HAP-1 (cell line): ENCODE measurements around the gene FOXK1.

ENCODE experiments used
- DNase-seq, 2 experiments: peaks; one replicate each; pipeline ENCODE4 v3.0.0-alpha.2; 2016 to 2020; ENCODE audit warnings: low spot score in 2 of 2
- H3K27me3 ChIP-seq: fragments of 250-450 bp; sonication (Bioruptor Pico); 2 replicates; pipeline ENCODE4 v1.5.1; 2020; ENCODE audit warnings: low read depth, mild to moderate bottlenecking, moderate library complexity
- H3K36me3 ChIP-seq: fragments of 250-450 bp; sonication (Bioruptor Pico); replicated peaks from 2 replicates; pipeline ENCODE4 v1.5.1; 2020; ENCODE audit warnings: mild to moderate bottlenecking
- H3K4me1 ChIP-seq: fragments of 250-450 bp; sonication (Bioruptor Pico); 2 replicates; pipeline ENCODE4 v1.5.1; 2020; ENCODE audit warnings: mild to moderate bottlenecking
- H3K4me3 ChIP-seq: fragments of 250-450 bp; sonication (Bioruptor Pico); 2 replicates; pipeline ENCODE4 v1.5.1; 2020; ENCODE audit warnings: mild to moderate bottlenecking, moderate library complexity
- H3K9me3 ChIP-seq: fragments of 250-450 bp; sonication (Bioruptor Pico); 2 replicates; pipeline ENCODE4 v1.5.1; 2020; ENCODE audit warnings: mild to moderate bottlenecking, moderate library complexity
- in situ Hi-C: fragments of 300-500 bp; cut with MboI; formaldehyde crosslinking; loops from 3 replicates; pipeline ENCODE4 v1.14.3; 2020; ENCODE audit warnings: low sequenced_read_pairs, inconsistent platforms, mixed read lengths

FOXK1 gene

GRCh38 chr7:4768597-4769569, 86.8 kb downstream of the FOXK1 start:
- in situ Hi-C loops = loop anchor here (25.0 kb wide), 1 partner anchor 157 kb away; no protein-coding TSS in a partner anchor
- DNase-seq = no peak
- H3K4me1 ChIP-seq = no peaks in the 10 kb centered on the region
- no peaks in the 10 kb centered on the region for H3K27me3 ChIP-seq
- no peaks in the 10 kb centered on the region for H3K9me3 ChIP-seq
- no peak overlapping the region for H3K4me3 ChIP-seq
- H3K36me3 ChIP-seq = peaks cover 12% of the 10 kb centered on the region

- DNase-seq = no peak
- H3K36me3 ChIP-seq = peaks cover 7% of the 10 kb centered on the region; the same call in 1 of the 2 replicates
- in situ Hi-C loops = loop anchor here (25.0 kb wide), 1 partner anchor 157 kb away; no protein-coding TSS in a partner anchor
- no peaks in the 10 kb centered on the region for H3K4me1 ChIP-seq
- H3K27me3 ChIP-seq = no peaks in the 10 kb centered on the region
- H3K9me3 ChIP-seq = no peaks in the 10 kb centered on the region
- no peak overlapping the region for H3K4me3 ChIP-seq
These were observed 87.7 kb downstream of the FOXK1 start for GRCh38 chr7:4769761-4770160.

GRCh38 chr7:4770886-4771285, 88.8 kb downstream of the FOXK1 start:
- in situ Hi-C loops = loop anchor here (25.0 kb wide), 1 partner anchor 159 kb away; no protein-coding TSS in a partner anchor
- H3K4me1 ChIP-seq = no peaks in the 10 kb centered on the region

GRCh38 chr7:4771737-4772136, 89.6 kb downstream of the FOXK1 start:
- Histone ChIP-seq H3K27me3 (no peaks in the 10 kb centered on the region), H3K9me3 (no peaks in the 10 kb centered on the region), H3K4me1 (no peaks in the 10 kb centered on the region), H3K4me3 (no peak overlapping the region), H3K36me3 (peaks cover 3% of the 10 kb centered on the region; the same call in 1 of the 2 replicates)
- no peak for DNase-seq
- in situ Hi-C loops = loop anchor here (25.0 kb wide), 1 partner anchor 159 kb away; no protein-coding TSS in a partner anchor

More at GRCh38 chr7:4770886-4771285, 88.8 kb downstream of the FOXK1 start:
- no peaks in the 10 kb centered on the region for H3K27me3 ChIP-seq
- no peaks in the 10 kb centered on the region for H3K9me3 ChIP-seq
- no peak overlapping the region for H3K4me3 ChIP-seq
- peaks cover 3% of the 10 kb centered on the region; the same call in 1 of the 2 replicates for H3K36me3 ChIP-seq
- DNase-seq = no peak

GRCh38 chr7:4772306-4772705, 90.2 kb downstream of the FOXK1 start:
- Histone ChIP-seq H3K4me1 (no peaks in the 10 kb centered on the region), H3K9me3 (no peaks in the 10 kb centered on the region), H3K36me3 (peaks cover 3% of the 10 kb centered on the region; the same call in 1 of the 2 replicates), H3K27me3 (no peaks in the 10 kb centered on the region), H3K4me3 (no peak overlapping the region)
- DNase-seq = no peak
- in situ Hi-C loops = loop anchor here (25.0 kb wide), 1 partner anchor 160 kb away; no protein-coding TSS in a partner anchor

- DNase-seq = no peak
- Histone ChIP-seq H3K27me3 (no peaks in the 10 kb centered on the region), H3K4me3 (peak overlapping the region; percentile 92; the same call in 1 of the 2 replicates), H3K4me1 (no peaks in the 10 kb centered on the region), H3K9me3 (no peaks in the 10 kb centered on the region), H3K36me3 (no peaks in the 10 kb centered on the region; the same call in 1 of the 2 replicates)
- in situ Hi-C loops = loop anchor here (25.0 kb wide), 1 partner anchor 162 kb away; no protein-coding TSS in a partner anchor
These were observed 91.9 kb downstream of the FOXK1 start for GRCh38 chr7:4774007-4774406.

- DNase-seq = no peak
- Histone ChIP-seq H3K27me3 (no peaks in the 10 kb centered on the region), H3K9me3 (no peaks in the 10 kb centered on the region), H3K4me3 (peak overlapping the region; percentile 92), H3K4me1 (no peaks in the 10 kb centered on the region), H3K36me3 (no peaks in the 10 kb centered on the region; the same call in 1 of the 2 replicates)
- in situ Hi-C loops = loop anchor here (25.0 kb wide), 1 partner anchor 162 kb away; no protein-coding TSS in a partner anchor
These were observed 92.7 kb downstream of the FOXK1 start for GRCh38 chr7:4774658-4775249.

- no peaks in the 10 kb centered on the region for H3K4me1 ChIP-seq
- no peaks in the 10 kb centered on the region; the same call in 1 of the 2 replicates for H3K36me3 ChIP-seq
- H3K9me3 ChIP-seq = no peaks in the 10 kb centered on the region
- DNase-seq = peak; percentile 89 to 97
- peak within 1 kb of the TSS; percentile 92 for H3K4me3 ChIP-seq
- in situ Hi-C loops = no loop called here
- no peaks in the 10 kb centered on the region for H3K27me3 ChIP-seq
These were observed 93.3 kb downstream of the FOXK1 start, which contains the start of gene AP5Z1 for GRCh38 chr7:4775250-4775847. Gene AP5Z1, plus strand, starts transcription at chr7:4775623. Its CDS starts 93 bp downstream, at chr7:4775716.

- Histone ChIP-seq H3K27me3 (no peaks in the 10 kb centered on the region), H3K4me1 (no peaks in the 10 kb centered on the region), H3K36me3 (no peaks in the 10 kb centered on the region; the same call in 1 of the 2 replicates), H3K9me3 (no peaks in the 10 kb centered on the region), H3K4me3 (peak overlapping the region; percentile 92)
- no peak for DNase-seq
- in situ Hi-C loops = no loop called here
These were observed 93.9 kb downstream of the FOXK1 start for GRCh38 chr7:4775848-4776623.

- peaks cover 4% of the 10 kb centered on the region; the same call in 1 of the 2 replicates for H3K36me3 ChIP-seq
- H3K27me3 ChIP-seq = no peaks in the 10 kb centered on the region
- no peaks in the 10 kb centered on the region for H3K4me1 ChIP-seq
- in situ Hi-C loops = no loop called here
- no peak for DNase-seq
- H3K4me3 ChIP-seq = no peak overlapping the region
- H3K9me3 ChIP-seq = no peaks in the 10 kb centered on the region
These were observed 97.0 kb downstream of the FOXK1 start for GRCh38 chr7:4779118-4779517.

- in situ Hi-C loops = no loop called here
- Histone ChIP-seq H3K4me3 (no peak overlapping the region), H3K27me3 (no peaks in the 10 kb centered on the region), H3K9me3 (no peaks in the 10 kb centered on the region), H3K4me1 (no peaks in the 10 kb centered on the region), H3K36me3 (peaks cover 4% of the 10 kb centered on the region; the same call in 1 of the 2 replicates)
- DNase-seq = no peak
These were observed 99.4 kb downstream of the FOXK1 start for GRCh38 chr7:4781366-4782069.
